HepG2 (cell line): ENCODE results near the gene SHC1. TPM values are rescaled to one million over a fixed set of nuclear protein-coding genes. Genes with fewer than 3 reads are reported as not detected.

Experiments
- ATAC-seq: fragments of 200-7000 bp; cut with Tn5 transposase; 3 replicates; pipeline ENCODE4 v1.9.1; 2020; ENCODE audit warnings: mild to moderate bottlenecking, moderate library complexity
- BruUV-seq: library from RNA; stranded (reverse); fragments of 400-500 nt; replicated peaks from 2 replicates; lab custom pipeline; 2021; lab: Mats Ljungman, UMichigan
- CTCF ChIA-PET: fragments of 300-600 bp; formaldehyde crosslinking; extraction: SDS; loops from one replicate; lab custom pipeline; 2021; ENCODE audit warnings: low total read pairs, inconsistent platforms, low intra/inter-chr PET ratio; lab: Yijun Ruan, JAX
- POLR2A ChIA-PET: fragments of 350-600 bp; sonication (Branson Sonifier 250); formaldehyde crosslinking; loops from one replicate; lab custom pipeline; 2020; ENCODE audit warnings: antibody characterized with exemption, inconsistent platforms; lab: Yijun Ruan, JAX
- DNase-seq: peaks from one replicate; pipeline ENCODE4 v3.0.0-alpha.2; 2015; ENCODE audit warnings: low spot score
- FAIRE-seq: peaks from 3 replicates; lab custom pipeline; 2011; peaks lifted over from hg19 to GRCh38; lab: Jason Lieb, UNC
- H2AFZ ChIP-seq: one replicate; pipeline ENCODE4 v1.6.1; 2011; ENCODE audit warnings: low read length, inconsistent platforms
- H3K27ac ChIP-seq: fragments of 300-600 bp; 3 replicates; pipeline ENCODE4 v1.8.0; 2011; ENCODE audit warnings: mixed run types, mild to moderate bottlenecking, mixed read lengths, low read length, inconsistent platforms; ENCODE audit not compliant: insufficient read depth; ENCODE audit errors: extremely low read length
- H3K27me3 ChIP-seq, 2 experiments: fragments of 200-600 bp in 1 of 2; 2 replicates in 1 of 2; 3 replicates in 1 of 2; pipeline versions ENCODE4 v1.6.0 to v1.8.0; 2011; ENCODE audit warnings: low read length in 2 of 2, mild to moderate bottlenecking in 2 of 2, moderate library complexity in 2 of 2, inconsistent platforms in 1 of 2; ENCODE audit not compliant: insufficient read depth in 2 of 2, control insufficient read depth in 1 of 2
- H3K36me3 ChIP-seq, 2 experiments: fragments of 200-600 bp in 1 of 2; replicated peaks in 1 of 2; 2 replicates in 1 of 2; 3 replicates in 1 of 2; pipeline versions ENCODE4 v1.5.1 to v1.8.0; 2011; ENCODE audit warnings: low read length in 2 of 2, inconsistent platforms in 1 of 2; ENCODE audit not compliant: insufficient read depth in 2 of 2, control insufficient read depth in 1 of 2
- H3K4me1 ChIP-seq: 2 replicates; pipeline ENCODE4 v1.5.1; 2012; ENCODE audit warnings: low read length, inconsistent platforms; ENCODE audit not compliant: insufficient read depth
- H3K4me2 ChIP-seq: 2 replicates; pipeline ENCODE4 v1.6.0; 2011; ENCODE audit warnings: low read depth, low read length, inconsistent platforms
- H3K4me3 ChIP-seq, 3 experiments: fragments of 200-600 bp in 1 of 3; sonication (generic), shearing (Covaris generic) in 1 of 3; replicated peaks in 1 of 3; 2 replicates each; pipeline ENCODE4 v1.5.1; 2011 to 2016; ENCODE audit warnings: low read length in 3 of 3, inconsistent platforms in 2 of 3, low read depth in 2 of 3, mild to moderate bottlenecking in 2 of 3, control low read depth in 1 of 3, mixed read lengths in 1 of 3; ENCODE audit not compliant: insufficient read depth in 1 of 3
- H3K79me2 ChIP-seq: one replicate; pipeline ENCODE4 v1.6.1; 2011; ENCODE audit warnings: low read length, inconsistent platforms; ENCODE audit not compliant: insufficient read depth
- H3K9ac ChIP-seq: 2 replicates; pipeline ENCODE4 v1.6.0; 2011; ENCODE audit warnings: mild to moderate bottlenecking, low read depth, low read length, inconsistent platforms; ENCODE audit not compliant: insufficient read depth
- H3K9me3 ChIP-seq: 2 replicates; pipeline ENCODE4 v1.5.1; 2012; ENCODE audit warnings: mild to moderate bottlenecking, low read length
- H4K20me1 ChIP-seq: 2 replicates; pipeline ENCODE4 v1.6.0; 2011; ENCODE audit warnings: inconsistent platforms, mild to moderate bottlenecking, low read length, moderate library complexity; ENCODE audit not compliant: insufficient read depth
- CCAR2 ChIP-seq: fragments of 200-400 bp; formaldehyde crosslinking; optimal IDR thresholded peaks from 2 replicates; pipeline ENCODE3; 2018; ENCODE audit warnings: low read depth, mild to moderate bottlenecking, low read length, moderate library complexity
- FOXJ3 ChIP-seq: sonication (generic); formaldehyde crosslinking; IDR thresholded peaks from 2 replicates; pipeline ENCODE4 v1.4.0; 2020; ENCODE audit warnings: missing genetic modification reagents, mild to moderate bottlenecking, borderline replicate concordance
- HNRNPL ChIP-seq: fragments of 200-400 bp; formaldehyde crosslinking; IDR thresholded peaks from 2 replicates; pipeline ENCODE4 v1.6.1; 2017; ENCODE audit warnings: mild to moderate bottlenecking, low read depth, low read length
- MYNN ChIP-seq: sonication (generic); formaldehyde crosslinking; IDR thresholded peaks from 2 replicates; pipeline ENCODE4 v1.4.0; 2020; ENCODE audit warnings: mild to moderate bottlenecking, low read depth, missing genetic modification reagents
- NR1H2 ChIP-seq: sonication (generic); formaldehyde crosslinking; IDR thresholded peaks from 2 replicates; pipeline ENCODE4 v1.8.1; 2022; ENCODE audit warnings: low read depth, missing genetic modification reagents, borderline replicate concordance
- POLR2AphosphoS2 ChIP-seq: IDR thresholded peaks from 2 replicates; pipeline ENCODE4 v1.6.1; 2011; ENCODE audit warnings: low read depth, low read length, improper control_type of control experiment
- RAD51 ChIP-seq: fragments of 450-650 bp; IDR thresholded peaks from 2 replicates; pipeline ENCODE4 v1.6.1; 2016; ENCODE audit warnings: borderline replicate concordance
- SPEN ChIP-seq: sonication (generic); formaldehyde crosslinking; IDR thresholded peaks from 2 replicates; pipeline ENCODE4 v1.5.1; 2020; ENCODE audit warnings: low read depth, mild to moderate bottlenecking, missing genetic modification reagents
- TBP ChIP-seq: sonication (generic); formaldehyde crosslinking; IDR thresholded peaks from 2 replicates; pipeline ENCODE4 v1.5.0; 2020; ENCODE audit warnings: missing genetic modification reagents
- XBP1 ChIP-seq: sonication (generic); formaldehyde crosslinking; IDR thresholded peaks from 2 replicates; pipeline ENCODE4 v1.5.0; 2020; ENCODE audit warnings: missing genetic modification reagents
- ZBTB7B ChIP-seq: sonication (generic); formaldehyde crosslinking; IDR thresholded peaks from 2 replicates; pipeline ENCODE4 v1.4.0; 2020; ENCODE audit warnings: missing genetic modification reagents
- ZNF138 ChIP-seq: sonication (generic); formaldehyde crosslinking; IDR thresholded peaks from 2 replicates; pipeline ENCODE4 v1.5.0; 2020; ENCODE audit warnings: mild to moderate bottlenecking, low read depth, missing genetic modification reagents
- ZNF234 ChIP-seq: sonication (generic); formaldehyde crosslinking; conservative IDR thresholded peaks from 2 replicates; pipeline ENCODE4 v1.5.1; 2020; ENCODE audit warnings: mild to moderate bottlenecking, missing genetic modification reagents
- ZNF652 ChIP-seq: IDR thresholded peaks from 2 replicates; pipeline ENCODE4 v1.6.1; 2016; ENCODE audit warnings: low read depth, borderline replicate concordance
- ZNF746 ChIP-seq: sonication (generic); formaldehyde crosslinking; IDR thresholded peaks from 2 replicates; pipeline ENCODE4 v1.8.0; 2022; ENCODE audit warnings: mild to moderate bottlenecking, missing genetic modification reagents
- WGBS: methylation state at CpG from one replicate; pipeline ENCODE4 v1.1.6; 2017; ENCODE audit warnings: low lambda C conversion rate; 5-methylcytosine and 5-hydroxymethylcytosine counted together
- in situ Hi-C: cut with HindIII; loops from 2 replicates; pipeline ENCODE4 v1.10.0; 2017; ENCODE audit warnings: low pct_unique_long_range_greater_than_20kb; ENCODE audit not compliant: extremely low pct_ligation_motif_present
- intact Hi-C: fragments of 100-400 bp; cut with micrococcal nuclease; formaldehyde crosslinking; loops from one replicate; pipeline ENCODE4 v1.10.0; 2022; ENCODE audit not compliant: unreplicated experiment
- polyA plus RNA-seq, 8 experiments: library from polyadenylated mRNA; depleted of rRNA in 3 of 8; stranded (reverse) in 7 of 8; unstranded in 1 of 8; fragments of >200 nt; fragmentation: Illumina TruSeq in 4 of 8; extraction: Trizol in 4 of 8; gene quantifications; 2 replicates each; pipeline versions ENCODE4 v1.2.1 to v1.2.3, GENCODE V29; 2011 to 2016; ENCODE audit warnings: low read depth in 4 of 8, missing spikeins in 1 of 8, mixed read lengths in 1 of 8; ENCODE audit not compliant: insufficient read depth in 1 of 8
- total RNA-seq, 5 experiments: library from RNA; depleted of rRNA; stranded (reverse); fragments of >200 nt; fragmentation: Illumina TruSeq; extraction: Trizol; gene quantifications; 2 replicates each; pipeline ENCODE4 v1.2.3, GENCODE V29; 2016; ENCODE audit warnings: low read depth in 1 of 5
- TF ChIP-seq, protein P1 (sequence below): sonication (generic); formaldehyde crosslinking; IDR thresholded peaks from 2 replicates; pipeline ENCODE4 v1.9.0; 2022; ENCODE audit warnings: low read depth, missing genetic modification reagents
- TF ChIP-seq, protein P2 (sequence below): sonication (generic); formaldehyde crosslinking; IDR thresholded peaks from 2 replicates; pipeline ENCODE4 v1.4.0; 2020; ENCODE audit warnings: mild to moderate bottlenecking, missing genetic modification reagents
- TF ChIP-seq, protein P3 (sequence below): sonication (generic); formaldehyde crosslinking; IDR thresholded peaks from 2 replicates; pipeline ENCODE4 v1.4.0; 2020; ENCODE audit warnings: missing genetic modification reagents
- TF ChIP-seq, protein P4 (sequence below), 2 experiments: fragments of 450-650 bp in 1 of 2; sonication (generic) in 1 of 2; formaldehyde crosslinking; IDR thresholded peaks; 2 replicates each; pipeline versions ENCODE4 v1.5.0 to v1.8.0; 2020 to 2022; ENCODE audit warnings: mild to moderate bottlenecking in 1 of 2, missing genetic modification reagents in 1 of 2

SHC1 gene
- total and polyA plus RNA-seq, 2 of the 13 experiments (the other 11 are each of a cell fraction or from before 2014, with no cell fraction given): 52.0 to 137 TPM

DNA sequence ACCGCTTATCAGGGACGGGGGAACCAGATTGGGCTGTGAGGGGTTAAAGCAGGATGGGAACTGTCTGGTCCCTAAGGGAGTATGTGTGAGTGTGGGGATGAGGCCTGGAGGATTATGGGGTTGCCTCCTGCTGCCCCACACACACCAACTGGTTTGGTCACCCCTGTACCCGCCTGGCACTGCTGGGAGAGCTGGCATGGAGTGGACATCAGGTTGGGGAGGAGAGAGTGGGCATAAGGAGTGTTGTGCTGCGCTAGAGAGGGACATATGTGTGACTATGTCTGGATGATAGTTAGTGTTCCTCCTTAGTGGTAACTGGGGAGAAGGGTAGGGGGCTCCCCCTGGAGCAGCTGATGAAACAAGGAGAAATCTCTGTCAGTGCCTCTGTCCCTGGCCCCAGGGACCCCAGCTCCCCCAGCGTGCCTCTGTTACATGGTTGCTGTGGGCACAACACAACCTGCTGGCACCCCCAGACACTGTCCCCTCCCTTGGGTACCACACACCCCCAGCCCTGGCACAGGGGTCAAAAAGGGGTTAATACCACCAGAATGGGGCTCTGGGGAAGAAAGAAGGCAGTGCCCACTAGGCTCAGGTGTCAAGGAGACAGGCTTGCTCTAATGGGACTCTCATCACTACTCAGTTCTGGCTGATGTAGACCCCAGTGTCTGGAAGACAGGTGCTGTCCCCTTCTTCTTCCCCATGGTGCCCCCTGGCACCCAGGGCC, 34.0 kb upstream of the SHC1 start:
- in situ Hi-C loops (no loop called here), intact Hi-C loops (loop anchor here (5.0 kb wide), 1 partner anchor 447 kb away; the partner anchor contains the start of gene UBE2Q1)
- 51% methylated on average over 4 of the region's 5 CpGs for WGBS
- peak overlapping the region; percentile 89 for H3K4me2 ChIP-seq
- H3K4me1 ChIP-seq: peaks cover 60% of the 10 kb centered on the region
- peaks cover 0 to 1% of the 10 kb centered on the region in 2 experiments; a peak in 3 of 5 replicates for H3K36me3 ChIP-seq
- ATAC-seq: no peak
- peak overlapping the region; percentile 86 to 98 (median 98) for H3K4me3 ChIP-seq
- H2AFZ ChIP-seq: no peak overlapping the region
- peaks cover 4% of the 10 kb centered on the region; the same call in 1 of the 2 replicates for H4K20me1 ChIP-seq
- no peaks in the 10 kb centered on the region; a peak in 1 of 5 replicates for H3K27me3 ChIP-seq
- ChIA-PET CTCF (interaction anchor here (1.6 kb wide), 1 partner anchor 13 kb away, joined by 5 read pairs; no protein-coding TSS in a partner anchor), POLR2A (interaction anchor here (0.8 to 6.7 kb wide), 9 partner anchors 9 to 68 kb away, joined by 3 to 90 read pairs (median 3); partner anchors contain the start of genes ADAM15, FLAD1 and PMVK)
- no TSS peak for BruUV-seq
- H3K79me2 ChIP-seq: peaks cover 40% of the 10 kb centered on the region
- H3K27ac ChIP-seq: peak overlapping the region; percentile 97
- no peaks in the 10 kb centered on the region for H3K9me3 ChIP-seq
- FAIRE-seq: no peak
- peak overlapping the region; percentile 95 for H3K9ac ChIP-seq
- DNase-seq: no peak
- TF ChIP-seq, protein P1, sequence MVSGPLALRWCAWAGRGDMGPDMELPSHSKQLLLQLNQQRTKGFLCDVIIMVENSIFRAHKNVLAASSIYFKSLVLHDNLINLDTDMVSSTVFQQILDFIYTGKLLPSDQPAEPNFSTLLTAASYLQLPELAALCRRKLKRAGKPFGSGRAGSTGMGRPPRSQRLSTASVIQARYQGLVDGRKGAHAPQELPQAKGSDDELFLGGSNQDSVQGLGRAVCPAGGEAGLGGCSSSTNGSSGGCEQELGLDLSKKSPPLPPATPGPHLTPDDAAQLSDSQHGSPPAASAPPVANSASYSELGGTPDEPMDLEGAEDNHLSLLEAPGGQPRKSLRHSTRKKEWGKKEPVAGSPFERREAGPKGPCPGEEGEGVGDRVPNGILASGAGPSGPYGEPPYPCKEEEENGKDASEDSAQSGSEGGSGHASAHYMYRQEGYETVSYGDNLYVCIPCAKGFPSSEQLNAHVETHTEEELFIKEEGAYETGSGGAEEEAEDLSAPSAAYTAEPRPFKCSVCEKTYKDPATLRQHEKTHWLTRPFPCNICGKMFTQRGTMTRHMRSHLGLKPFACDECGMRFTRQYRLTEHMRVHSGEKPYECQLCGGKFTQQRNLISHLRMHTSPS (CRISPR knock-in tag): no peak
- TF ChIP-seq CCAR2 (no peak), ZNF652 (CRISPR knock-in tag) (peak; percentile 83), ZNF746 (CRISPR knock-in tag) (no peak), SPEN (CRISPR knock-in tag) (no peak), ZBTB7B (CRISPR knock-in tag) (no peak), XBP1 (CRISPR knock-in tag) (no peak), FOXJ3 (no peak), NR1H2 (CRISPR knock-in tag) (no peak), HNRNPL (peak; percentile 82), TBP (CRISPR knock-in tag) (no peak), POLR2AphosphoS2 (no peak), ZNF234 (no peak), ZNF138 (CRISPR knock-in tag) (no peak), MYNN (CRISPR knock-in tag) (no peak), RAD51 (no peak)
- TF ChIP-seq, protein P2, sequence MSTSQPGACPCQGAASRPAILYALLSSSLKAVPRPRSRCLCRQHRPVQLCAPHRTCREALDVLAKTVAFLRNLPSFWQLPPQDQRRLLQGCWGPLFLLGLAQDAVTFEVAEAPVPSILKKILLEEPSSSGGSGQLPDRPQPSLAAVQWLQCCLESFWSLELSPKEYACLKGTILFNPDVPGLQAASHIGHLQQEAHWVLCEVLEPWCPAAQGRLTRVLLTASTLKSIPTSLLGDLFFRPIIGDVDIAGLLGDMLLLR: no peak
- TF ChIP-seq, protein P3, sequence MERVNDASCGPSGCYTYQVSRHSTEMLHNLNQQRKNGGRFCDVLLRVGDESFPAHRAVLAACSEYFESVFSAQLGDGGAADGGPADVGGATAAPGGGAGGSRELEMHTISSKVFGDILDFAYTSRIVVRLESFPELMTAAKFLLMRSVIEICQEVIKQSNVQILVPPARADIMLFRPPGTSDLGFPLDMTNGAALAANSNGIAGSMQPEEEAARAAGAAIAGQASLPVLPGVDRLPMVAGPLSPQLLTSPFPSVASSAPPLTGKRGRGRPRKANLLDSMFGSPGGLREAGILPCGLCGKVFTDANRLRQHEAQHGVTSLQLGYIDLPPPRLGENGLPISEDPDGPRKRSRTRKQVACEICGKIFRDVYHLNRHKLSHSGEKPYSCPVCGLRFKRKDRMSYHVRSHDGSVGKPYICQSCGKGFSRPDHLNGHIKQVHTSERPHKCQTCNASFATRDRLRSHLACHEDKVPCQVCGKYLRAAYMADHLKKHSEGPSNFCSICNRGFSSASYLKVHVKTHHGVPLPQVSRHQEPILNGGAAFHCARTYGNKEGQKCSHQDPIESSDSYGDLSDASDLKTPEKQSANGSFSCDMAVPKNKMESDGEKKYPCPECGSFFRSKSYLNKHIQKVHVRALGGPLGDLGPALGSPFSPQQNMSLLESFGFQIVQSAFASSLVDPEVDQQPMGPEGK (CRISPR knock-in tag): peak; percentile 9; the same call in 1 of the 2 replicates
- TF ChIP-seq, protein P4, sequence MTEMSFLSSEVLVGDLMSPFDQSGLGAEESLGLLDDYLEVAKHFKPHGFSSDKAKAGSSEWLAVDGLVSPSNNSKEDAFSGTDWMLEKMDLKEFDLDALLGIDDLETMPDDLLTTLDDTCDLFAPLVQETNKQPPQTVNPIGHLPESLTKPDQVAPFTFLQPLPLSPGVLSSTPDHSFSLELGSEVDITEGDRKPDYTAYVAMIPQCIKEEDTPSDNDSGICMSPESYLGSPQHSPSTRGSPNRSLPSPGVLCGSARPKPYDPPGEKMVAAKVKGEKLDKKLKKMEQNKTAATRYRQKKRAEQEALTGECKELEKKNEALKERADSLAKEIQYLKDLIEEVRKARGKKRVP (CRISPR knock-in tag; IDR thresholded peaks at IDR 0.05): peak in 1 of 2 experiments; percentile 83; a peak in 2 of 4 replicates
